GM12878 (cell line): ENCODE results near the gene KIF1C. TPM values are rescaled to one million over a fixed set of nuclear protein-coding genes. Genes with fewer than 3 reads are reported as not detected.
A peak's percentile ranks its signal among the peaks of the same experiment; 100 is the strongest.

Experiments used
- ASH2L ChIP-seq: fragments of 300-600, 200-600 bp; sonication (generic); IDR thresholded peaks from 2 replicates; pipeline ENCODE4 v1.6.1; 2017; ENCODE audit warnings: low read depth, mild to moderate bottlenecking, borderline replicate concordance
- CUX1 ChIP-seq: IDR thresholded peaks from 2 replicates; pipeline ENCODE4 v1.6.1; 2012; ENCODE audit warnings: improper control_type of control experiment, low read depth, low read length; ENCODE audit not compliant: insufficient replicate concordance
- IKZF1 ChIP-seq: fragments of 450-650 bp; conservative IDR thresholded peaks from 2 replicates; pipeline ENCODE4 v1.6.1; 2017; ENCODE audit warnings: antibody characterized with exemption, mild to moderate bottlenecking
- POLR2A ChIP-seq: IDR thresholded peaks from 2 replicates; pipeline ENCODE4 v1.6.1; 2011; ENCODE audit warnings: low read depth, mild to moderate bottlenecking, low read length
- POLR2AphosphoS2 ChIP-seq: IDR thresholded peaks from 2 replicates; pipeline ENCODE4 v1.6.1; 2011; ENCODE audit warnings: low read depth, mild to moderate bottlenecking, low read length, improper control_type of control experiment, moderate library complexity
- SIN3A ChIP-seq: IDR thresholded peaks from 2 replicates; pipeline ENCODE4 v1.6.1; 2012; ENCODE audit warnings: low read depth, low read length, improper control_type of control experiment
- SIX5 ChIP-seq: IDR thresholded peaks from 2 replicates; pipeline ENCODE4 v1.6.1; 2011; ENCODE audit warnings: mild to moderate bottlenecking, low read depth, low read length, moderate library complexity; ENCODE audit not compliant: severe bottlenecking
- SPI1 ChIP-seq: IDR thresholded peaks from 2 replicates; pipeline ENCODE4 v1.6.1; 2011; ENCODE audit warnings: low read depth, mild to moderate bottlenecking, low read length, moderate library complexity, borderline replicate concordance; ENCODE audit not compliant: insufficient read depth
- TAF1 ChIP-seq: IDR thresholded peaks from 2 replicates; pipeline ENCODE4 v1.6.1; 2011; ENCODE audit warnings: mild to moderate bottlenecking, low read depth, low read length, borderline replicate concordance
- USF1 ChIP-seq: IDR thresholded peaks from 2 replicates; pipeline ENCODE4 v1.6.1; 2011; ENCODE audit warnings: borderline replicate concordance, low read depth, mild to moderate bottlenecking, moderate library complexity, mixed read lengths, low read length; ENCODE audit not compliant: insufficient read depth; ENCODE audit errors: extremely low read length
- ZBTB40 ChIP-seq: fragments of 450-650 bp; IDR thresholded peaks from 2 replicates; pipeline ENCODE4 v1.6.1; 2016; ENCODE audit warnings: mild to moderate bottlenecking, moderate library complexity, borderline replicate concordance
- ZNF687 ChIP-seq: fragments of 450-650 bp; IDR thresholded peaks from 2 replicates; pipeline ENCODE4 v1.6.1; 2017; ENCODE audit warnings: mild to moderate bottlenecking, moderate library complexity
- polyA plus RNA-seq, 11 experiments: library from polyadenylated mRNA; depleted of rRNA in 4 of 11; unstranded in 6 of 11; stranded (reverse) in 5 of 11; fragments of >200 nt; fragmentation: Nextera tagmentation in 4 of 11; fragmentation: Illumina TruSeq in 1 of 11; extraction: Ambion mirVana in 4 of 11; extraction: Trizol in 1 of 11; gene quantifications; 1 replicate in 1 of 11; 2 replicates in 10 of 11; pipeline versions ENCODE4 v1.2.1 to v1.2.3, GENCODE V29; 2011 to 2016; ENCODE audit warnings: inconsistent platforms in 2 of 11, missing spikeins in 2 of 11, low read depth in 1 of 11
- total RNA-seq, 4 experiments: library from RNA; depleted of rRNA in 3 of 4; stranded (reverse); fragments of >200 nt in 3 of 4; fragmentation: Illumina TruSeq in 1 of 4; extraction: Trizol in 1 of 4; gene quantifications; 2 replicates each; pipeline versions ENCODE4 v1.2.1 to v1.2.3, GENCODE V29; 2013 to 2021

KIF1C gene
- total and polyA plus RNA-seq, 10 of the 15 experiments (the other 5 are each of a cell fraction or from before 2014, with no cell fraction given): 1.4 to 65.9 (median 21.1) TPM

GRCh38 chr17:4987767-4988567 is 9.8 kb upstream of the KIF1C start (continued):
- no peak for TF ChIP-seq CUX1
- TF ChIP-seq SPI1: no peak
- no peak for TF ChIP-seq ASH2L
- peak; percentile 17; the same call in 1 of the 2 replicates for TF ChIP-seq ZBTB40
- 0 out of 2 replicates have a peak, but pooled peaks have one; percentile 58 for TF ChIP-seq SIN3A
- no peak for TF ChIP-seq TAF1
- peak; percentile 1 for TF ChIP-seq USF1
- TF ChIP-seq IKZF1: no peak
- TF ChIP-seq POLR2A: peak; percentile 64
- no peak for TF ChIP-seq SIX5
- 0 out of 2 replicates have a peak, but pooled peaks have one; percentile 6 for TF ChIP-seq POLR2AphosphoS2
- no peak; the same call in 1 of the 2 replicates for TF ChIP-seq ZNF687
